SK-N-SH (cell line): ENCODE data around the gene TEK. TPM values are rescaled to one million over a fixed set of nuclear protein-coding genes. Genes with fewer than 3 reads are reported as not detected.

ENCODE experiments used
- CTCF ChIA-PET: fragments of 300-600, 350-600 bp; formaldehyde crosslinking; extraction: SDS; loops from one replicate; lab custom pipeline; 2021; lab: Yijun Ruan, JAX
- POLR2A ChIA-PET: fragments of 350-600 bp; sonication (Branson Sonifier 250); formaldehyde crosslinking; extraction: SDS; loops from one replicate; lab custom pipeline; 2020; ENCODE audit warnings: antibody characterized with exemption, inconsistent platforms; lab: Yijun Ruan, JAX
- DNase-seq: peaks from one replicate; pipeline ENCODE4 v3.0.0; 2012
- H2AFZ ChIP-seq: fragments of 200-600 bp; sonication (generic); 2 replicates; pipeline ENCODE4 v1.8.1; 2016; ENCODE audit warnings: antibody characterized with exemption, mild to moderate bottlenecking, low read depth
- H3F3A ChIP-seq: fragments of 200-600 bp; sonication (generic); replicated peaks from 2 replicates; pipeline ENCODE3; 2016; ENCODE audit warnings: antibody characterized with exemption, mild to moderate bottlenecking; ENCODE audit not compliant: insufficient read depth
- H3K27ac ChIP-seq, 2 experiments: fragments of 200-500 bp in 1 of 2; fragments of 200-600 bp in 1 of 2; sonication (Bioruptor generic) in 1 of 2; sonication (generic), shearing (Covaris generic) in 1 of 2; 2 replicates each; pipeline versions ENCODE4 v1.5.1 to v1.6.1; 2014 to 2016; ENCODE audit warnings: low read depth in 2 of 2, inconsistent platforms in 1 of 2, low read length in 1 of 2, mild to moderate bottlenecking in 1 of 2, mixed read lengths in 1 of 2
- H3K27me3 ChIP-seq: fragments of 200-600 bp; sonication (generic), shearing (Covaris generic); 2 replicates; pipeline ENCODE4 v1.6.1; 2016; ENCODE audit warnings: mixed run types; ENCODE audit not compliant: insufficient read depth
- H3K36me3 ChIP-seq, 2 experiments: fragments of 200-500 bp in 1 of 2; fragments of 200-600 bp in 1 of 2; sonication (Bioruptor generic) in 1 of 2; sonication (generic) in 1 of 2; replicated peaks in 1 of 2; 2 replicates each; pipeline versions ENCODE3 to v1.5.1; 2014 to 2016; ENCODE audit warnings: low read length in 1 of 2, mild to moderate bottlenecking in 1 of 2; ENCODE audit not compliant: insufficient read depth in 2 of 2, control insufficient read depth in 1 of 2
- H3K4me1 ChIP-seq, 2 experiments: fragments of 200-500 bp in 1 of 2; fragments of 200-600 bp in 1 of 2; sonication (Bioruptor generic) in 1 of 2; sonication (generic), shearing (Covaris generic) in 1 of 2; 2 replicates each; pipeline versions ENCODE4 v1.5.1 to v1.6.1; 2014 to 2016; ENCODE audit warnings: low read depth in 1 of 2, low read length in 1 of 2, mixed run types in 1 of 2; ENCODE audit not compliant: insufficient read depth in 2 of 2, control insufficient read depth in 1 of 2
- H3K4me2 ChIP-seq: fragments of 200-600 bp; sonication (generic), shearing (Covaris generic); 2 replicates; pipeline ENCODE4 v1.6.1; 2017; ENCODE audit warnings: mixed run types
- H3K4me3 ChIP-seq, 2 experiments: fragments of 200-500 bp in 1 of 2; fragments of 200-600 bp in 1 of 2; sonication (Bioruptor generic) in 1 of 2; sonication (generic), shearing (Covaris generic) in 1 of 2; 2 replicates each; pipeline versions ENCODE4 v1.5.1 to v1.8.1; 2014 to 2016; ENCODE audit warnings: low read depth in 2 of 2, inconsistent platforms in 1 of 2, low read length in 1 of 2, mild to moderate bottlenecking in 1 of 2, mixed read lengths in 1 of 2, moderate library complexity in 1 of 2
- H3K79me2 ChIP-seq: fragments of 200-600 bp; sonication (generic); 2 replicates; pipeline ENCODE4 v1.8.1; 2017; ENCODE audit warnings: mild to moderate bottlenecking; ENCODE audit not compliant: insufficient read depth
- H3K9ac ChIP-seq: fragments of 200-600 bp; sonication (generic); 2 replicates; pipeline ENCODE4 v1.6.1; 2017; ENCODE audit warnings: mixed run types
- H3K9me2 ChIP-seq: fragments of 200-600 bp; sonication (generic); 2 replicates; pipeline ENCODE4 v1.6.1; 2017; ENCODE audit warnings: mixed run types
- H3K9me3 ChIP-seq: fragments of 200-600 bp; sonication (generic); 2 replicates; pipeline ENCODE4 v1.6.1; 2017; ENCODE audit warnings: mixed run types, mild to moderate bottlenecking, moderate library complexity
- H4K20me1 ChIP-seq: fragments of 200-600 bp; sonication (generic); 2 replicates; pipeline ENCODE4 v1.6.1; 2017; ENCODE audit warnings: mild to moderate bottlenecking, mixed run types; ENCODE audit not compliant: insufficient read depth
- ELF1 ChIP-seq: IDR thresholded peaks from 2 replicates; pipeline ENCODE4 v1.4.0; 2012
- RAD21 ChIP-seq: IDR thresholded peaks from 2 replicates; pipeline ENCODE4 v1.6.1; 2012; ENCODE audit warnings: mild to moderate bottlenecking, low read length
- SIN3A ChIP-seq: IDR thresholded peaks from 2 replicates; pipeline ENCODE4 v1.6.1; 2012; ENCODE audit warnings: low read depth, mild to moderate bottlenecking, low read length, moderate library complexity, borderline replicate concordance
- SMC3 ChIP-seq: IDR thresholded peaks from 2 replicates; pipeline ENCODE4 v1.6.1; 2012; ENCODE audit warnings: low read depth, low read length, improper control_type of control experiment
- YY1 ChIP-seq: IDR thresholded peaks from 2 replicates; pipeline ENCODE4 v1.4.0; 2012; ENCODE audit warnings: low read depth, mild to moderate bottlenecking
- WGBS: methylation state at CpG from one replicate; pipeline ENCODE4 v1.1.6; 2017; ENCODE audit warnings: low lambda C conversion rate; 5-methylcytosine and 5-hydroxymethylcytosine counted together
- polyA plus RNA-seq, 3 experiments: library from polyadenylated mRNA; depleted of rRNA; stranded (reverse); fragments of >200 nt; gene quantifications; 2 replicates each; pipeline ENCODE4 v1.2.3, GENCODE V29; 2012
- TF ChIP-seq, protein P1 (sequence below): IDR thresholded peaks from 2 replicates; pipeline ENCODE4 v1.4.0; 2012; ENCODE audit warnings: low read depth, borderline replicate concordance
- TF ChIP-seq, protein P2 (sequence below): IDR thresholded peaks from 2 replicates; pipeline ENCODE4; 2012
- TF ChIP-seq, protein P3 (sequence below): fragments of 200-600 bp; sonication (generic); IDR thresholded peaks from 2 replicates; pipeline ENCODE4 v1.6.1; 2017; ENCODE audit warnings: antibody characterized with exemption, mild to moderate bottlenecking, moderate library complexity

Gene TEK
- polyA plus RNA-seq, 1 of the 3 experiments (the other 2 are of a cell fraction) = 0.03 TPM

DNA sequence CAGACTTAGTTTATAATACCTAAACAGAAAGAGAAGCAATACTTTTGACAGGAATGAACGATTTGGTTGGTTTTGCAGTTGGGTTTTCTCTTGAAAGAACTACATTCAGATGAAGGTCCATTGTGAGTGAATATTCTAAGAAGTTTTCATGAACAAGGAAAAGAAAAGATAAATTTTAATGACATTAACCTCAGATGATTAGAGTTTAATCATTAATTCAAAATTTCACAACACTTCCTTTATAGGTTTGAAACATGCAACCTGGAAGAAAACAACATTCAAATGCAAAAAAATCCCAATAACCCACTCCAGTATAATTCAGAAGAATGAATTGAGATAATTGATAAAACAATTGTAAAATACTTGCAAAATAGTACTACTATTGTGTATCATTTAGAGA lies 164.2 kb downstream of the TEK start:
- POLR2A ChIA-PET = no interaction called here
- Histone ChIP-seq H3K4me2 (no peak overlapping the region), H3K9me2 (no peaks in the 10 kb centered on the region), H3F3A (peaks cover 7% of the 10 kb centered on the region), H3K9me3 (no peaks in the 10 kb centered on the region), H4K20me1 (no peaks in the 10 kb centered on the region), H3K9ac (no peak overlapping the region), H3K27me3 (no peaks in the 10 kb centered on the region), H2AFZ (no peak overlapping the region; the same call in 1 of the 2 replicates), H3K79me2 (no peaks in the 10 kb centered on the region), H3K4me3 (no peak overlapping the region), H3K36me3 (no peaks in the 10 kb centered on the region), H3K27ac (no peak overlapping the region), H3K4me1 (no peaks in the 10 kb centered on the region; a peak in 1 of 4 replicates)
- TF ChIP-seq ELF1 (no peak), SIN3A (no peak), YY1 (no peak)
- TF ChIP-seq, protein P1, sequence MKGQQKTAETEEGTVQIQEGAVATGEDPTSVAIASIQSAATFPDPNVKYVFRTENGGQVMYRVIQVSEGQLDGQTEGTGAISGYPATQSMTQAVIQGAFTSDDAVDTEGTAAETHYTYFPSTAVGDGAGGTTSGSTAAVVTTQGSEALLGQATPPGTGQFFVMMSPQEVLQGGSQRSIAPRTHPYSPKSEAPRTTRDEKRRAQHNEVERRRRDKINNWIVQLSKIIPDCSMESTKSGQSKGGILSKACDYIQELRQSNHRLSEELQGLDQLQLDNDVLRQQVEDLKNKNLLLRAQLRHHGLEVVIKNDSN = no peak
- no peak for DNase-seq
- 52% methylated on average over 1 of the region's 1 CpG for WGBS
- CTCF ChIA-PET = interaction anchor here (0.7 kb wide), 1 partner anchor 620 kb away, joined by 3 read pairs; no protein-coding TSS in a partner anchor

DNA sequence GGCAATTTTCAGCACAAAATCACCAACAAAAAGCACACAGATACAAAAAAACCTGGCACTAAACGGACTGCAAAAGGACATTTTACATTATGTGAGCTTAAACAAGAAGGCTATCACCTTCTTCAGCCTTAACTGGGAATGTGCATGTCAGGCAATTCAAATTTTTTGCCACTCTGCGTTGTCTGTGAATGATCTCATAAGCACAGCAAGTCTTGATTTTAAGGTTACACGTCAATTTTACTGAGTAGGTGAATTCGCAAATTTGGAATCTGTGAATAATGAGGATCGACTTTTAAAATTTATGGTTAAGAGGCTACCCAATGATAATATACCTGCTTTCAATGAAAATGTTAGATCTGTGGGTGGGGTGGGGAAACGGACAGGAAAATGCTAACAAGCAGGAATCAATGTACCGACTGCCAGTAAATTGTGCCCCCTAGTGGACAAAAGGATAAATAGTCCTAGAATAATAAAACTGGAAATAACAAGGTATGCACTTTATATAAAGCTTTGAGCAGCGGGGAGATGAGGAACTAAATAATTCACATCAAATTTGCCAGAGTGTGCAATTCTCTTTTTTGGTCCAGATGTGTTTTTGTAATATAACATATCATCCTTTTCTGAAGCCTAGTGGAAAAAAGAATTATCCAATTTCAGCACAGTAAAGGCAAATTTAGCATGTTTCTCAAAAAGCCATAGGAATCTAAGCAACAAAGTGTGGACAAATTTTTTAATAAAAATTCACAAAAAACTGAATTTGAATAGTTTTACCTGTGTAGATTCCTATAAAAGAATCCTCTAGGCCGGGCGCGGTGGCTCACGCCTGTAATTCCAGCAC lies 167.4 kb downstream of the TEK start:
- WGBS = 42% methylated on average over 12 of the region's 12 CpGs
- Histone ChIP-seq H3K27me3 (no peaks in the 10 kb centered on the region; the same call in 1 of the 2 replicates), H3K79me2 (no peaks in the 10 kb centered on the region), H3K9me2 (no peaks in the 10 kb centered on the region), H3K27ac (no peak overlapping the region), H2AFZ (no peak overlapping the region), H3K9ac (no peak overlapping the region), H3K4me3 (no peak overlapping the region; a peak in 1 of 4 replicates), H4K20me1 (no peaks in the 10 kb centered on the region), H3K9me3 (no peaks in the 10 kb centered on the region), H3K36me3 (no peaks in the 10 kb centered on the region), H3F3A (peaks cover 7% of the 10 kb centered on the region), H3K4me2 (peak overlapping the region; percentile 35), H3K4me1 (no peaks in the 10 kb centered on the region; a peak in 1 of 4 replicates)
- TF ChIP-seq, protein P2, sequence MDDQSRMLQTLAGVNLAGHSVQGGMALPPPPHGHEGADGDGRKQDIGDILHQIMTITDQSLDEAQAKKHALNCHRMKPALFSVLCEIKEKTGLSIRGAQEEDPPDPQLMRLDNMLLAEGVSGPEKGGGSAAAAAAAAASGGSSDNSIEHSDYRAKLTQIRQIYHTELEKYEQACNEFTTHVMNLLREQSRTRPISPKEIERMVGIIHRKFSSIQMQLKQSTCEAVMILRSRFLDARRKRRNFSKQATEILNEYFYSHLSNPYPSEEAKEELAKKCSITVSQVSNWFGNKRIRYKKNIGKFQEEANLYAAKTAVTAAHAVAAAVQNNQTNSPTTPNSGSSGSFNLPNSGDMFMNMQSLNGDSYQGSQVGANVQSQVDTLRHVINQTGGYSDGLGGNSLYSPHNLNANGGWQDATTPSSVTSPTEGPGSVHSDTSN = no peak
- peak; percentile 86 for TF ChIP-seq RAD21
- TF ChIP-seq SMC3 = peak; percentile 73
- TF ChIP-seq, protein P3, sequence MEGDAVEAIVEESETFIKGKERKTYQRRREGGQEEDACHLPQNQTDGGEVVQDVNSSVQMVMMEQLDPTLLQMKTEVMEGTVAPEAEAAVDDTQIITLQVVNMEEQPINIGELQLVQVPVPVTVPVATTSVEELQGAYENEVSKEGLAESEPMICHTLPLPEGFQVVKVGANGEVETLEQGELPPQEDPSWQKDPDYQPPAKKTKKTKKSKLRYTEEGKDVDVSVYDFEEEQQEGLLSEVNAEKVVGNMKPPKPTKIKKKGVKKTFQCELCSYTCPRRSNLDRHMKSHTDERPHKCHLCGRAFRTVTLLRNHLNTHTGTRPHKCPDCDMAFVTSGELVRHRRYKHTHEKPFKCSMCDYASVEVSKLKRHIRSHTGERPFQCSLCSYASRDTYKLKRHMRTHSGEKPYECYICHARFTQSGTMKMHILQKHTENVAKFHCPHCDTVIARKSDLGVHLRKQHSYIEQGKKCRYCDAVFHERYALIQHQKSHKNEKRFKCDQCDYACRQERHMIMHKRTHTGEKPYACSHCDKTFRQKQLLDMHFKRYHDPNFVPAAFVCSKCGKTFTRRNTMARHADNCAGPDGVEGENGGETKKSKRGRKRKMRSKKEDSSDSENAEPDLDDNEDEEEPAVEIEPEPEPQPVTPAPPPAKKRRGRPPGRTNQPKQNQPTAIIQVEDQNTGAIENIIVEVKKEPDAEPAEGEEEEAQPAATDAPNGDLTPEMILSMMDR = peak; percentile 86
- POLR2A ChIA-PET = no interaction called here
- CTCF ChIA-PET = interaction anchor here (0.6 to 3.8 kb wide), 30 partner anchors 10 to 1297 kb away, joined by 3 to 20 read pairs (median 4); partner anchors contain the start of gene EQTN
- DNase-seq = peak; percentile 60
